Erythroblast (primary cell): ENCODE results near the gene SPSB1.

Experiments used
- DNase-seq, 2 experiments: peaks; one replicate each; lab custom pipeline; 2025; lab: John Stamatoyannopoulos, UW
- GATA1 ChIP-seq: IDR thresholded peaks from 2 replicates; pipeline ENCODE4 v1.6.1; 2011; ENCODE audit warnings: low read depth, mild to moderate bottlenecking, control low read depth, low read length, moderate library complexity
- POLR2A ChIP-seq: IDR thresholded peaks from 2 replicates; pipeline ENCODE4 v1.6.1; 2011; ENCODE audit warnings: mild to moderate bottlenecking, low read length

SPSB1 gene

GRCh38 chr1:9317591-9318417 is 25.1 kb downstream of the SPSB1 start:
- DNase-seq, result no peak
- no peak for TF ChIP-seq GATA1
- no peak for TF ChIP-seq POLR2A

DNA sequence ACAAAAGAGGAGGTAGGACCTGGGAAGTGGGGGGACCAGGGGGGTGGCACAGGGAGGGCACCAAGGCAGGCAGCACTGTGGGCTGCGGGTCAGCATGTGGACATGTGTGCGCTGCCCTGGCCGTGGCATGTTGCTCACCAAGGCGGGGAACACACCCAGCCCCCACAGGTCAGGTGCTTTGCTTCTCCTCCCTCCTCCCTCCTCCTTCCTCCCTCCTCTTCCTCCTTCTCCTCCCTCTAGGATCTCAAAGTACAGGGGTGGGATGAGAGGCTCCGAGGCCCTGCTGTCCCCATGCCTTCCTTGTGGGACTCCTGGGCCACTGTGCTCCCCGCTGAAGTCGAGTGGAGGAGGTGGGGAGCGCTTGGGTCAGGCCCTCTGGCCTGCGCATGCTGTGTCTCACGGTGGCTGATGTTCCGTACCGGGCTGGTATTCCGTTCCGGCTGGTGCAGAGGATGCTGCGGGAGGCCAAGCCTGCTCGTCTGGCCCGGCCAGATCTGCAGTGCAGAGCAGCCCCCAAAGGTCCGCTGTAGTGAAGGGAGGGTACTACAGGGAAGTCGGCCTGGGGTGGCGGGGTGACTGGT is 26.6 kb downstream of the SPSB1 start:
- TF ChIP-seq POLR2A, result no peak
- no peak for TF ChIP-seq GATA1
- DNase-seq, result no peak

GRCh38 chr1:9319789-9320519 is 27.3 kb downstream of the SPSB1 start:
- TF ChIP-seq POLR2A, result no peak
- TF ChIP-seq GATA1, result no peak
- no peak for DNase-seq

DNA sequence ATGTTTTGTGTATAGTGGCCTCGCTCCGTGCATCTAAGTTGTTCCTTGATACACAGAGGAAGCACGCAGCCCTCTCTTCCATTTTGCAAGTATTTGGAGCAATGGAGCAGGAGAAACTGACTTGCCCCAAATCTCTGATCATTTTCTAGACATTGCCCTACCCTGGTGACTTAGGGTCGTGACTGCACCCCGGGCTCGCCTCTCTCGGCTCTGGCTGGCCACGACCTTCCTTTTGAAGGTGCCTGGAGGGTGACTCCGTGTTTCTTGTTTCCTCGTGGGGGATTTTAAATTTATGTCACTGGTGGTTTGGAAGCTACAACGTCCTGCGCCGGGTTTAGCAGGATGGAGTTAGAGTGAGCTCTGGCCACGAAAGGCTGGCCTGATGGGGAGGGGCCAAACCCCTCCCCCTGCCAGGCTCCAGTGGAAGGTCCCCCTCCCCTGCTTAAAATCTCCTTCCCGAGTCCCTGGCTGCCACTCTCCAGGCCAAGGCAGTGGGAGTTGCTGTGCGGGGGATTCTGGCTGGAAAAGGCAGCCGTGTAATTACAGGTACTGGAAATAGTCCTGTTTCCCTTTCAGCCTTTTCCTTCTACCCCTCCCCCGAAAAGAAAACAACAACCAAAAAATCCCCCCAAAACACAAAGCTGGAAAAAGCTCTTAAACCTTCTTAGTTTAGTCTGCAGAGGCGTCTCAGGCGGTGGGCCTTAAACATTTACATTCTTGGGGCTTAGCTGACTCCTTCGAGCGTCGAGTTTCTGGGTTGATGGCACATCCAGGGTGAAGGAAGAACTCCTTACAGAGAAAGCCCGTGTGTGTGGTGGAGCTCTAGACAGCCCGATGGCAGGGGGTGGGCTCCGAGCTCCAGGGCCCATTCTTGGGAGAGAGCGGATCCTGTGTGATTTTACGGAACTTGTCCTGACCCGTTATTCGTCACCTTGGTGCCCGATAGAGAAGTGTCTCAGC is 28.1 kb downstream of the SPSB1 start:
- TF ChIP-seq GATA1, result no peak
- no peak for TF ChIP-seq POLR2A

GRCh38 chr1:9321480-9321849 is 28.8 kb downstream of the SPSB1 start:
- TF ChIP-seq POLR2A (no peak), GATA1 (no peak)
- DNase-seq, result no peak

More for the DNA sequence above, 28.1 kb downstream of the SPSB1 start:
- DNase-seq, result no peak

- TF ChIP-seq POLR2A (no peak), GATA1 (no peak)
- DNase-seq, result no peak
Observed at GRCh38 chr1:9321986-9322660, 29.4 kb downstream of the SPSB1 start.

DNA sequence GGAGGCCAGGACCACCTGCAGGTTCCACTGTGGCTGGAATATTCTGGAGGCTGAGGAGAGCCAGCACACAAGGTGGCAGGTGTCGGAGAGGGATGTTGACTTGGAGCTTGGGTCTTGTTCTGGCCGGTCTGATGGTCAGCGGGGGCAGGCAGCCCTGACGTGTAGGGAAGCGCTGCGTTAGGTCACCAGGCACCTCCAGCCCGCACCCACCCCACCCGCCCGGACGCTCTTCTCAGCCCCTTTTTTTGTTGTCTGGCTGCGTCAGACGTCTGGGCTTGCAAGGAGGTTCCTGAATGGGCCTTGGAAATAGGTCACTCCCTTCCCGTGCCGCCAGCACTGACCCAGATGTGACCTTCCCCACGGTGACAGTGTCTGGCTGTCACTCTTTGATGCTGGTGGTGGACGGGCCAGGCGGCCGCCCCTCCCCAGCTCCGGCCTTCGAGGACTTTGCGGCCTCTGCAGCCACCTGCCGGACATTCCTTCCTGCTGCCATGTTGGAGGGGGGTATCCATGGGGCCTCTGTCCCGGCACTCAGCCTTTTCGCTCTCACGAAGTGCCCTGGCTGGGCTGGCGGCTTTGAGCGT is 30.1 kb downstream of the SPSB1 start:
- no peak for DNase-seq
- TF ChIP-seq GATA1, result no peak
- no peak for TF ChIP-seq POLR2A

GRCh38 chr1:9324246-9325096 is 31.8 kb downstream of the SPSB1 start:
- DNase-seq, result no peak
- no peak for TF ChIP-seq GATA1
- no peak for TF ChIP-seq POLR2A

DNA sequence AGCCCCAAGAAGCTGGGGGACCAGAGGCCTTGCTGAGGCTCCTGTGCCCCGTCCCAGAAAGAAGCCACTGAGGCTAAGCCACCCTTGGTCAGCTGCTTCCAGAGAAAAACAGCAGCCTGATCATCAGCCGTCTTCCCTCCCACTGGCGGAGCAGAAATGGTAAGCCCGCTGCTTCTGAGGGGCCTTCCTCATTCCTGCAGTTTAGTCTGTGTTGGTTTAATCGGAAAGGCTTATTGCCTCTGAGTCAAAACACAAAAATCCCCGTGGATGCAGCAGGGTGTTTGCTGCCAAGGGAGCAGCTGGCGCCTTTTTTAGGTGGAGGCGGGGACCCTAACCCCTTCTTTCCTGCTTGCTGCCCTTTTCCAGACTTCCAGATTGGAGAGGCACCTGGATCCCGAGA is 33.9 kb downstream of the SPSB1 start:
- DNase-seq, result no peak
- TF ChIP-seq GATA1 (no peak), POLR2A (no peak)

DNA sequence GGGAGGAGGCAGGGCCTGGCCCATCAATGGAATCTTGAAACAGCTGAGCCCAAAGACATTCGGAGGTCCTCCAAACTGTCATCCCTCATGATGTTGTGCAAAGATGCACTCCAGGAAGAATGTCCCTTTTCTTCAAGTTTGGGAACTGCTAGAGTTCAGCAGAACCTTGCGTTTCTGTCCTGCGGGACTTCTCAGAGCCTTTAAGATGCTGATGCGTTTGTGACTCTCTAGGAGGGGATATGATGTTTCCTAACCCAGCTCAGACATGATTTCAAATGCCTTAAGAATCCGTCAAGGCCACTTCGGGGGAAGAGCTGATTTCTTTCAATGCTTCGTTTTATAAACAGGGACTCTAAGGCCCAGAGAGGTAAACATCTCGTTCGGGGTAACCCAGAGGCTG is 35.5 kb downstream of the SPSB1 start:
- TF ChIP-seq POLR2A (no peak), GATA1 (no peak)
- DNase-seq, result no peak

GRCh38 chr1:9328715-9329114 is 36.0 kb downstream of the SPSB1 start:
- no peak for DNase-seq
- TF ChIP-seq POLR2A, result no peak
- no peak for TF ChIP-seq GATA1
